NCI-H2029 (cell line): Measurements from ENCODE around the gene NHSL1.

ENCODE experiments used
- DNase-seq: peaks from one replicate; lab custom pipeline; 2025; lab: John Stamatoyannopoulos, UW

Gene NHSL1, protein sequence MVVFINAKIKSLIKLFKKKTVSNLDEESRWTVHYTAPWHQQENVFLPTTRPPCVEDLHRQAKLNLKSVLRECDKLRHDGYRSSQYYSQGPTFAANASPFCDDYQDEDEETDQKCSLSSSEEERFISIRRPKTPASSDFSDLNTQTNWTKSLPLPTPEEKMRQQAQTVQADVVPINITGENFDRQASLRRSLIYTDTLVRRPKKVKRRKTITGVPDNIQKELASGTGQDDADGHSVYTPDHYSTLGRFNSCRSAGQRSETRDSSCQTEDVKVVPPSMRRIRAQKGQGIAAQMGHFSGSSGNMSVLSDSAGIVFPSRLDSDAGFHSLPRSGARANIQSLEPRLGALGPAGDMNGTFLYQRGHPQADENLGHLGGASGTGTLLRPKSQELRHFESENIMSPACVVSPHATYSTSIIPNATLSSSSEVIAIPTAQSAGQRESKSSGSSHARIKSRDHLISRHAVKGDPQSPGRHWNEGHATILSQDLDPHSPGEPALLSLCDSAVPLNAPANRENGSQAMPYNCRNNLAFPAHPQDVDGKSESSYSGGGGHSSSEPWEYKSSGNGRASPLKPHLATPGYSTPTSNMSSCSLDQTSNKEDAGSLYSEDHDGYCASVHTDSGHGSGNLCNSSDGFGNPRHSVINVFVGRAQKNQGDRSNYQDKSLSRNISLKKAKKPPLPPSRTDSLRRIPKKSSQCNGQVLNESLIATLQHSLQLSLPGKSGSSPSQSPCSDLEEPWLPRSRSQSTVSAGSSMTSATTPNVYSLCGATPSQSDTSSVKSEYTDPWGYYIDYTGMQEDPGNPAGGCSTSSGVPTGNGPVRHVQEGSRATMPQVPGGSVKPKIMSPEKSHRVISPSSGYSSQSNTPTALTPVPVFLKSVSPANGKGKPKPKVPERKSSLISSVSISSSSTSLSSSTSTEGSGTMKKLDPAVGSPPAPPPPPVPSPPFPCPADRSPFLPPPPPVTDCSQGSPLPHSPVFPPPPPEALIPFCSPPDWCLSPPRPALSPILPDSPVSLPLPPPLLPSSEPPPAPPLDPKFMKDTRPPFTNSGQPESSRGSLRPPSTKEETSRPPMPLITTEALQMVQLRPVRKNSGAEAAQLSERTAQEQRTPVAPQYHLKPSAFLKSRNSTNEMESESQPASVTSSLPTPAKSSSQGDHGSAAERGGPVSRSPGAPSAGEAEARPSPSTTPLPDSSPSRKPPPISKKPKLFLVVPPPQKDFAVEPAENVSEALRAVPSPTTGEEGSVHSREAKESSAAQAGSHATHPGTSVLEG (N-terminal part only)

DNA sequence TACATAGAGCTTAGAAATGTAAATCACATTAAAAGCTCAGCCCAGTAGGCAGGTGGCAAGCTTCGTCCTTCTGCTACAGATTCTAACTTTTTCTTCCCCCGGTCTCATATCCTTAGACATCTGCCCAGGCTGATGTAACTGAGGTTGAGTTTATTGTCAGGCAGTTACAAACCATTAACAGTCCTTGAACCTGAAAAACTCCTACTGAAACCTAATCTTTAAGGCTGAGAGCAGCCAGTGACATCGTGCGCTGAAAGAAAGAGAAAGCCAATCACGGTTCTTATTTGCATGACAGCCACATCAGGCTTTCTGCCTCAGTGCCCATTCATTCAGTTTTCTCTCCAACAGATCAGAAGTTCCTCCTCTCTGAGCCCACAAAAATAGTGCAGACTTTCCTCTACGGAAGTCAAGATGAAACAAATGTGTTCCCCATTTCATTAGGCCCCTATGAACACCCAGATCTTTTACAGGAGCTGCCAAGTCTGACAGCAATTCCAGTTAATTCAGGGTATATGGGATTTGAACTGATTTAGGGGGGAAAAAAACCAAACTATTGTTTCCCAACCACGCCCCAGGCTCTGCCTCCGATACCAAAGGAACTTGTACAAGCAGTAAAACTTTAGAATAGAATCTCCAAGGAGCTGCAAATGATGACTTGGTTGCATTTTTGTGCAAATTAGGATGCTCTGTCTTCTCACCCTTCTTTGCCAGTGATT lies at the start of gene NHSL1:
TSS of gene NHSL1 (minus strand) at position 192 of the 716 bp plus-strand sequence. CDS start 204 bp downstream, outside the sequence.
- no peak for DNase-seq

DNA sequence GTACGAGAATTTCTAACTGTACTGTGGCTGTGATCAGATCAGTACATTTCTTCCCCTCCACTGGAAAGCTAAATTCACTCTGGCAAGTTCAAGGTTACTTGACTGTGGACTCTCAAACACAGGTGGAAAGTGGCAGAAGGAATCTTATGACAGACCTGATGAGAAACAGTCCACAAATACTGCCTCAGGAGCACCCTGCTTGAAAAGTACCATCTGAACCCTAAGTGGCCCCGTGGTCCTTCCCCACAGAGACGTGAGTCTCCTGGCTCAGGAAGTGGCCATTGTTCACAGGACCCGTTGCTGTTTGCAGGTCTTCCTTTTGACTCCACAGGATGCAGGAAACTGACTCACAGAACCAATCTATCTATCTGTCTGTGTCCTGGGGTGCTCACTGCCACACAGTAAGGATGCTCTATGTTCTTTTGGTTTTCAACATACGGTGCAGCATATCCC lies 47.5 kb upstream of the NHSL1 start:
- no peak for DNase-seq

DNA sequence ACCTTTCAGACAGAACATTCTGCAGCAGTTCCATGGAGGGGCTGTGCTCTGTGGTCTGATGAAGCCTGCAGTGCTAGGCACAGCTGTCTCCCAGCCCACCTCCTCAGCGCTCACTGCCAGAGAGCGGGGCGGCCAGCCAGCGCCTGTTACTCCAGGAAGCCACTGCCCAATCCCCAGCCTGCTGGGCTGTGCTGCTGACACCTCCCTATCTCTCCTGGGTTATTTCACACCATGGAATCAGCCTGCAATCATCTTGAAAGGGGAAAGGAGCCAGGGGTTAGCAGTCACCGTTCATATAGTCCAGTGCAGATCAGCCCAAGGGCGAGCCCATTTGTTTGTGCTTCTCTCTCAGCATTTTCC lies 46.3 kb upstream of the NHSL1 start:
- DNase-seq = no peak

DNA sequence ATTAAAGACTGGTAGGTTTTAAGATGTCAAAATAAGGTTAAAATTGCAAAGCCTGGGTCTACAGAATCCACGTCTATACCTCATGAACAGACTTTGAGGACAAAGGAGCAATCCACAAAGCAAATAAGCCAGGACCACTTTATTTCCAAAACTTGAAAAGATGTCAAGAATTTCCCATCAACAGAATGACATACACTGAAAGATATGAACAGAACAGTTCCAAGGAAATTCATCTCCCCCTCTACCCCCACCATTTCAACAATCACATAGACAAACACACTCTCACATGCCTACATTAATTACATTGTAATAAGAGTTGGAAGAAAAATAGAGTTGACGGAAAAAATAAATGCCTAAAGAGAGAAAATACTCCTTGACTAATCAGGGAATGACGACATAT lies 45.2 kb upstream of the NHSL1 start:
- DNase-seq = no peak

DNA sequence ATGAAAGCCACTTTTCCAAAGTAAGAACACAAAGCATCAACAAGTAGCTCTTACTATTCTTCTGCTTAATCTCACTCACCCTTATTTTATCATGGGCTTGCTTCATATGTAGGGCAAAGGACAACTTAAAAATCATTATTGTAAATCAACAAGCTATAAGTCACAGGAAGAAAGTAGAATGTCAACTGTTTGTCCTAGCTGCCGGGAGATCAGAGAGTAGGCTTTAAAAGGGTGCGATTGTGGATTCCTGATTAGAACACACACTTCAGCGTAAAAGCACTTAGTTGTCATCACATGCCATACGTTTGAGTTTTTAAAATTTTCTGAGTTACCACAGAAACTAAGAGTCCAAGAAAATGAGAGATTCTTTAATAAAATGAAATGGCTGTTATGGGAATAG lies 44.4 kb upstream of the NHSL1 start:
- no peak for DNase-seq

DNA sequence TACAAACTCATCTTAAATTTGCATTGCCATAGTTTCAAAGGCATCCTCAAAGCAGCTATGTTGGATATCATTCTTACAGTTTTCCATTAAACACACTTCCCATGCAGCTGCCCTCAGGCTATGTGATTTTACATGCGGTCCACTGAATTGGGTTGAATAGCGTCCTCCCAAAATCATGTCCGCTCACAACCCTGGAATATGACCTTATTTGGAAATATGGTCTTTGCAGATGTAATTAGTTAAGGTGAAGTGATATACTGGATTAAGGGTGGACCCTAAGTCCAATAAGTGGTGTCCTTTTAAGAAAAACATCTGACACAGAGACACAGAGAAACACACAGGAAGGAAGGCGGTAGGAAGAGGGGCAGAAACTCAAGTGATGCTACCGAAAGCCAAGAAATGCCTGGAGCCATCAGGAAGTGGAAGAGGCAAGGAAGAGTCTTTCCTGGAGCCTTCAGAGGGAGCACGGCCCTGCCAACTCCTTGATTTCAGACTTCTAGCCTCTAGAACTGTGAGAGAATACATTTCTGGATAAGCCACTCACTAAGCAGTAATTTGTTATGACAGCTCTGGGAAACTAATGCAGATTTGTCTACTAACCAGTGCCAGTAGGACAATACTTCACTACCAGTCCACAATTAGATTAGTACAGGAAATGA lies 42.7 kb upstream of the NHSL1 start:
- no peak for DNase-seq

DNA sequence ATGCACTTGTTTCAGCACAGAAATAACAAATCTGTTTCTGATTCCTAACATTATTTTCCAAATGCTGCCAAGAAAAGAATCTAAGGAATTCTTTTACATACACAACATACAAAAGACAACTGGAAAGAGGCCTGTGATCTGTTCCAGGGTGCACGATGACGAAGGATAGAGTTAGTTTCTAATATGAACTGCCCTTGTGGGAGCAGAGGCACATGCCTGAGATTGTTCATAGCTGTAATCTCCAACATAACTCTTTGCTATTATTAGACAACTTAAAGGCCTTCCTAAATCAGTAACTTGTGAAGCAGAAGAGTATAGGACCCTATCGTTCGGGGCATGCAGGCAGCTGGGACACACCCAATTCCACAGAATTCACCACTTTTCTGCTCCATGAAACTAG lies 41.2 kb upstream of the NHSL1 start:
- no peak for DNase-seq

DNA sequence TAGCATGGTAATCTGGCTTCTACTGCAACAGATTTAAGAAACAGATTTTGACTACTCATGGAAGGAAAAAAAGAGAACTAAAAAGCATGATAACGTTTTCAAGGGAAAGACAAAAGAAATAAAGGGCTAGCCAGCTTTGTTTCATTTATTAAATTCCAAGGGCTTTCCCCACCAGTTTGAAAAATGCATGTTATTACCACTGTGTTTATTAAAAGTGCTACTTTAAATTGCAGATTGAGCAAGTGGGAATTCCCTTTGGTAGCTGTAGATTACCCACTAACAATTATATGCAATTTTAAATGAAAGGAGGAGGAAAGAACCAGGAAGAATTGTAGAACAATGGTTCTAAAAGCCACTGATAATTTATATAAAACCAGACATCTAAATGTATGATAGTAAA lies 40.6 kb upstream of the NHSL1 start:
- DNase-seq = no peak

DNA sequence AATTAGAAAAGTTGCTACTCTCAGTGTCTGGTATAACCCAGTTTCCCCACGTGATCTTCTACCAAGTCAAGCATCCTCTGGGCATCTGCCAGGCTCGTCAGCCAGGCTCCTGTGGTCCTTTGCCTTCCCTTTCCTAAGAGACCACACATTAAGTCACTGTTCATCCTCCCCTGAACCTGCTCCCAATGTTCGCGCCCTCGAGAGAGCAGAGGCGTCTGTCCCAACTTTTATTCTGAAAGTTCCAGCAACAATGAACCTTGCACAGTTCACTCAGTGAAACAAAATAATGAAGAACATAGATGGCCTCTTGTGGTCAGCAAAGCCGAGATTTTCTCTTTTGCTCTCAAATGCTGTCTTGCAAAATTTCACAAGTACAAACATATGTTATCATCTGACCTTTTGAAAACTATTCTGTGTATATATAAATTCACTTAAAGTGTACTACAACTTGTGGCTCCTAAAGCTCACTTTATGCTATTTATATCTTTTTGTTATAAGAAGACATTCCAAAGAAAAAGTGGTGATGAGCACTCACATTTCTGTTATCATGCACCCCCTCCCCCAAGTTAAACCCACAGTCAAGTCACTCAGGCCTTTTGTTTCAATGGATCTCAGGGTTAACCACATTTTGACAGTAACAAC lies 39.2 kb upstream of the NHSL1 start:
- DNase-seq = no peak

DNA sequence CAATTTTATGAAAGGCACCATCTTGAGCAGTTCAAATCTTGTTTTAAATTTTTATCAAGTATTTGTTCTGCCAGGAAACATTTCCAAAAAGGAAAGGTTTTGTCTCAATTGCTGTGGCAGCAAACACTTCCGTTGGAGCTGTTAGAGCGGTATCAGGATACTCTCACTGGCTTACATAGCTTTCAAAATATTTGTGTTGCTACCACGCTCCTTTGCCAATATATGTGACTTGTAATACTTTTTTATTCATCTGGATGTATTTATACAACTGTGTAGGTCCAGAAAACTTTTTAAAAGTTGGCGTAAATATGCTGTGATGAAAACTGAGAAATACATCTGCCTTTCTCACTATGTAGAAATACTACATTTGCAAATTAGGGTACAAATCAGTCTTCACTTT lies 37.8 kb upstream of the NHSL1 start:
- DNase-seq = no peak

DNA sequence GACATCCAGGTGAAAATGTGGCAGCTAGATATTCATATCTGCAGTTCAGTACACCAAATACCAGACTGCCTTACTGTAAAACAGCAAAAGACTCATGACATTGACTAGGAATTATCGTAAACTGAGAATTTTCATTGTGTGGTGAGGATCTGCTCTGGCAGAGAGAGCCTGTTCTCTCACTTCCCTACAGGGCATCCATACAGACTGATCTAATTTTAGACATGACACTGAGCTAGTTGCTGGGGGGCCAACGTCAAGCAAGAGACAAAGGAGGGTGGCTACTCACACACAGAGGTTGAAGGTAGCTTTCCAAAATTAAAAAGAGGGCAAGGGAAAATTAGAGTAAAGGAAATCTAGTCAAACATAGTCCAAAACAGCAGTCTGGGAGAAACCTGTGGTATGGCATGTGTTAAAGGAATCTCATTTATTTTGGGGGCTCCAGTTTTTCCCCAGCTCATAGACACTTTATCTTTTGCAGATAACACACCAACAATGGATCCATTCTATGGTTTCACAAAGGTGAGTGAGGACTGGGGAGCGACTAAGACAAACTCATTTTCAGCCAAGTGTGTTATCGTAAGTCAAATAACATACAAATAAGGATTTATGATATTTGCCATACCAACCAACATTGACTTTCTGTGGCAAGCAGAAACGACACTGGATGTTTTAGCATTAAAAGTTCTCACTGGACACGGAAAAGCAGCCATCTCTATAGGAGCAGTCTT lies 36.6 kb upstream of the NHSL1 start:
- DNase-seq = no peak

DNA sequence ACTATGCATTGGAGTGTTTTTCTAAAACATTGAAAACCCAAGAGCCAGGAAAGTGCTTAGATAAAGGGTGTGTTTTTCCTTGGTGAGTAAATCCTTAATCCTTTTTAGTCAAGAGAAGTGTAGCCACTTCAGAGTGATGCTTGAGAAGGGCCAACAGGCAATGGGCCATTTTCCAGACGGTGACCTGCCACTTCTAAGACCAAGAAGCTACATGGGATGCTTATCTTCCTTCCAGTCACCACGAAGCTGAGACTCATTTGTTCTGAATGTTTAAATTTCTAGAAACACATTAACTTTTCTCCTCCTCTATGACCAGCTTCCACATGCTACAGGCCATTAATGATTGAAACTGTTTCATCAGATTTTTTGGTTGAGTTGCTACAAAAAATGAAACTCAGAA lies 34.4 kb upstream of the NHSL1 start:
- DNase-seq = no peak

DNA sequence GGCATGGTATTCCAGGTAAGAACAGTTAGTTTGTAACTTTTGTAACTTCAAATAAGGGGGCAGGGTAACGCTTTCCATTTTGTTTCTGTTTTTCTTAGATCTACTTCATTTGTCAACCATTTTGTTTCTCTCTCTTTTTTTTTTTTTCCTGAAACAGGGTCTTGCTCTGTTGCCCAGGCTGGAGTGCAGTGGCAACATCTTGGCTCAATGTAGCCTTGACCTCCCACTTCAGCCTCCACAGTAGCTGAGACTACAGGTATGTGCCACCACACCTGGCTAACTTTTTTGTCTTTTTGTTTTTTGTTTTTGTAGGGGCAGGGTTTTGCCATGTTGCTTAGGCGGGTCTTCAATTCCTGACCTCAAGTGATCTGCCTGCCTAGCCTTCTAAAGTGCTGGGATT lies 32.1 kb upstream of the NHSL1 start:
- no peak for DNase-seq

DNA sequence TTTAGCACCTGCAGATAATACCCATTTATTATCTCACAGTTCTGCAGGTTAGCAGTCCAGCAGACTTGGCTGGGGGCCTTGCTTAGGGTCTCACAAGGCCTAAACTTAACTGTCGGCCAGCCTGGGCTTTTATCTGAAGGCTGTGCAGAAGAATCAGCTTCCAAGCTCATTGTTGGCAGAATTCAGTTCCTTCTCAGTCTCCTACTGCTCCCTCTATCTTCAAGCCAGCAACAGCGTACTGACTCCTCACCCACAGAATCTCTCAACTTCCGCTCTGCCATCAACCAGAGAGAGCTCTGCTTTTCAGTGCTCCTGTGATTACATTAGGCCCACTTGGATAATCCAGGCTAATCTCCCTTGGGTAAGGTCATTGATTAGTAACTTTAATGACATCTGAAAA lies 30.2 kb upstream of the NHSL1 start:
- DNase-seq = no peak

DNA sequence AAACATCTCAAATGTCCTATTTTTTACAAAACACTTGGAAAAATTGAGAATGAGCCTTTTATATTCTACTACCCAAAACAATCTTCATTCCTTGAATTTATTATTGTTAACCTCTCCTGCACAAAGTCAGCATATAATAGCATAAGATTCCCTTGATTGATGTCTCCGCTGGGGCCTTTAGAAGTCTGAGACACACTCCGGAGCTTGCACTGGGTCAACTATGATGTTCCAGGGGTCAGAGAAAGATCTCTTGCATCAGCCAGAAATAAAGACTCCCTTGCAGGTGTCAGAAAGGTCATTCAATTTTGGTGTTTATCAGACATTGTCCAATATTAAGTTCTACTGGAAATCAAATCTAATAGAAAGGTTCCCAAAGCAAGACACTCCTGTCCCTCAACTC lies 29.7 kb upstream of the NHSL1 start:
- no peak for DNase-seq

DNA sequence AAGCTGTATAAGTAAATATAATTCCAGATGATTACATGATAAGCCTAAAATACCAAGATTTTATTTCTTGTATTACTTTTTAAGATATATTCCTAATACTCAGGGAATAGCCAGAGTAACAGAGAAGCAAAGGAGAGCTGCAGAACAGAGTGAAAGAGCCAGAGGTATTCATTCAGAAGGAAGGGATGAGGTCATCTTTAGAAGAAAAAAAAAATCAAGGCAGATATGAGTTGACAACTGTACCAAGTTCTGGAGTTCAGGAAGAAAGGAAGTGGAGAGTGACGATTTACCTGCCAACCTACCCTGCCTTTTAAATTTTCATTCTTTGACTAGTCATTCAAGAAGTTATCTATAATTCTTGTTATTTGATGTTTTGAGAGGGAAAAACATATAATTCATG lies 28.8 kb upstream of the NHSL1 start:
- no peak for DNase-seq

DNA sequence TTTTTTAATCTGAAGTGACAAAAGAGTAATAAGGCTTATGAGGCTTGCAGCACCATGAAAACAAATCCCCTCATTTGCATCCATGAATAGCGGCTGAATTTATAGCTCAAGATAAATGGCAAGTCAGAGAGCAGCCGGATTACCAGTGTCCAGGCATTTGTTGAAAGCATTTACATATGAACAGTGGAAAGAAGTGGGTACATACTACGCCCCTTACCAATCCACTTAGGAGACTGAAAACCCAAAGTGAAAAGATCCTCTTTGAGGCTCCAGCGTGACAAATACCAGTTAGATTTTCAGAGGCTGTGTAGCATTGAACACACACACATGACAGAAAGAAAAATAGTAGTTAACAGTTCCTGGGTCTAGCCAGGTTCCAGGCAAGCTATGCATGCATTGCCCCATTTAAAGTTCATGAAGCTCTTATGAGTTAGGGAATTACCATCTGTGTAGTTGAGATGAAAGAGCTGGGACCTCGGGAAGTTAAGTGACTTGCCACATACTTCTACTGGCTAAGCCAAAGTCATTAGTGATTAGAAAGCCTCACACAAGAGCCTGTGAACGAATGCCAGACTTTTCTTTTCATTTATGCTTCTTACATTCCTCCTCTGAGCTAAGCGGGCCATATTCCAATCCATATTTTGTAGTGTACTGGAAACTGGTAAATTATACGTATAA lies 28.3 kb upstream of the NHSL1 start:
- DNase-seq = no peak

DNA sequence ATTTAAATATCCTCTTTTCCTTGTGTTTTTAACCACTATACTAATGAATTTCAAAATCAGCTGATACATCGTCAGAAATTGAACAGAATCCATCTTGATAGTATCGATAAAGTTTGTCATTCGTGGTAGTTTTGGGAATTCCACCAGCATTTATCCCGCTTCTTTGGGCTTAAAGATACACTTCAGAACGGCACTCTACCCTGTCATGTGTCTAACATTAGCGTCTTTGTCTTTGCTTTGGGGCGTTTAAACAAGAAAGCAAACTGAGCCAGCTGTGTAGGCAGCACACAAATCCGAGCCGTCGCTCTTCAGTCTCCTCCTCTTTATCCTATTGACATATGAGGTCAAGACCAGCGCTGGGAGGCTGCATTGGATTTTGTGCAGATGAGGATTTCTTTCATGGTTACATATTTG lies 27.5 kb upstream of the NHSL1 start:
- DNase-seq = no peak

DNA sequence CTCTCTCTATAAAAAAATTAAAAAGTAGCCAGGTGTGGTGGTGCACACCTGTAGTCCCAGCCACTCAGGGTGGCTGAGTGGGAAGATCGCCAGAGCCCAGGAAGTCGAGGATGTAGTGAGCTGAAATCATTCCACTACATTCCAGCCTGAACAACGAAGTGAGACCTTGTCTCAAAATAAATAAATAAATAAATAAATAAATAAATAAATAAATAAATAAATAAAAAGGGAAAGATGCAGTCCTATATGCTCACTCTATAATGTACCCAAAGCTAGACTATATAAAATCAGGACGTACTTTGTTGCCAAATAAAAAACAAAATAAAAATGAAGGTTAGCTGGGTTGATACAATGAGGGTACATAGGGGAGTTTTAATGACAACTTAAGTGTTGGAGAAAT lies 26.1 kb upstream of the NHSL1 start:
- DNase-seq = no peak
